ENCODE measurements around the gene EGFR. TPM values are rescaled to one million over a fixed set of nuclear protein-coding genes. Genes with fewer than 3 reads are reported as not detected.
A peak's percentile ranks its signal among the peaks of the same experiment; 100 is the strongest.

The EGFR gene
- total RNA-seq, 2 donors from 2014 or later: 66.8 to 85.6 TPM

- ATAC-seq (no peak), DNase-seq (no peak)
- intact Hi-C loops (cut with DNase I, micrococcal nuclease): no loop called here
Observed at GRCh38 chr7:55072251-55072650, 53.4 kb downstream of the EGFR start.

GRCh38 chr7:55073051-55073511 lies 54.3 kb downstream of the EGFR start:
- DNase-seq (no peak), ATAC-seq (peak; percentile 25)
- intact Hi-C loops (cut with DNase I, micrococcal nuclease): no loop called here

- DNase-seq: peak; percentile 87 to 95
- ATAC-seq: peak; percentile 78
- intact Hi-C loops (cut with DNase I, micrococcal nuclease): no loop called here
Observed at GRCh38 chr7:55073976-55074528, 55.2 kb downstream of the EGFR start.

DNA sequence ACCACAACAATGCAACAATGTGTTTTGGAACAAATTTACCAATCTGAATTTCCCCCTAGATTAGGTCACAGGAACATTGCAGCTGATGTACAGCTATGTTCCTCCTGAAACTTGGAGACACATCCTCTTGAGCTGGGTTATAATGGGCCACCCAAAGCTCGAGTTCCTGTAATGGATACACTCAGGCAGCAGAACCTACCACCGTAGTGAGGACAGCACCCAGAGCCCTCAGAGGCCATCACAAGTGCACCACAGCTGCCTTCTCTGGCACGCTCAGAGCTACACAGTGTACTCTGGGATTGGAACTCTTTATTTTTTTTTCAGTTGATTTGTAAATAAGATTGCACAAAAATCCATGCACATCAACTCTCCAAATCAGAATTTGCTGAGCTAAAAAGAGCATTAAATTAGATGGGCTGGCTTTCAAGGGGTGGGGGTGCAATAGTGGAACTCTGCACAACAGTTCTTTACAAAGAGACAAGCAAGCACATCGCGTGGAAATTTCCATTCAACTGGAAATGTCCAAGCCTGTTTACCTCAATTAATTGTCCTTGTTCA lies 56.7 kb downstream of the EGFR start:
- DNase-seq: peak in 1 of 2 donors; percentile 56
- intact Hi-C loops (cut with DNase I, micrococcal nuclease): no loop called here
- no peak for ATAC-seq

- ATAC-seq: peak; percentile 73
- intact Hi-C loops (cut with DNase I, micrococcal nuclease): no loop called here
- peak; percentile 88 to 93 for DNase-seq
Observed at GRCh38 chr7:55077561-55078410, 59.0 kb downstream of the EGFR start.

DNA sequence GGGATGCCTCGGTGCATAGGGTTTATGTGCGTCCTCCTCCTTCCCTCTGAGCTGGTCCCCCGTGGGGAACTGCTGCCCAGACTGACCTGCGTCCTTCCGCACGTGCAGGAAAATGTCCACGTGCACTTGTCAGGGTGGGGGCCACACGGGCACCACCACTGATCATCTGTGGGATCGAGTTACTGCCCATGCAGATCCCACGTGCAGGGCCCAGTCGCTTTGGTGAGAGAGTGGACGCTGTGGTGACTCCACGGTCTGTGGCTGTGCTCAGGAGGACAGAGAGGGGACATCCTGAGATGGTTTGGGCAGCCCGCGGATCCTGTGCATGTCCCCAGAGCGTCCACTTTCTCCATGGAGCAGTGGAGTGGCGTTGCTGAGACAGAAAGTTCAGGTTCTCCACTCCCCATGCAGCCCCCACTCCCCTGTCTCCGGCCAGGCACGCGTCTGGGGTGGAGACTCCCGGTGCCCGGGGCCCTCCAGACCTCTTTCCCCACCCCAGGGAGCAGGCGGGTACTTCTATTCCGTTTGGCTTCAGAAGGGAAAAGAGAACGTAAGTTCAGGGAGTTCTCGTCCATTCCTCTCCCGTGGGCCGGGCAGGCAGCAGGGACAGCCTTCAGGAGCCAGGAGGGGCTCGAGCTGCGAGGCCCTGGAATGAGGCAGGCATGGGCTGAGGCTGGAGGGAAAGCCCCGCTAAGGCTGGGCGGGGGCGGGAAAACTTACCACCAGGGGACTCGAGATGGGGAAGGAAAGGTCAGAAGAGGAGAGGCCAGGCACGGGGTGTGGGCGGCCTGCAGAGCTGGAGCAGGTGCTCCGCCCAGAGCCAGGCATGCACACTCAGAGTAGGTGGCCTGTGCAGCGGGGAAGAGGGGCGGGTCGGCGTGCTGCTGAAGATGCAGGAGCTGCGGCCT lies 59.9 kb downstream of the EGFR start:
- ATAC-seq: peak; percentile 72
- intact Hi-C loops (cut with DNase I, micrococcal nuclease): no loop called here
- DNase-seq: peak; percentile 83 to 89

- DNase-seq (no peak), ATAC-seq (no peak)
- intact Hi-C loops (cut with DNase I, micrococcal nuclease): no loop called here
Observed at GRCh38 chr7:55080000-55080623, 61.3 kb downstream of the EGFR start.

DNA sequence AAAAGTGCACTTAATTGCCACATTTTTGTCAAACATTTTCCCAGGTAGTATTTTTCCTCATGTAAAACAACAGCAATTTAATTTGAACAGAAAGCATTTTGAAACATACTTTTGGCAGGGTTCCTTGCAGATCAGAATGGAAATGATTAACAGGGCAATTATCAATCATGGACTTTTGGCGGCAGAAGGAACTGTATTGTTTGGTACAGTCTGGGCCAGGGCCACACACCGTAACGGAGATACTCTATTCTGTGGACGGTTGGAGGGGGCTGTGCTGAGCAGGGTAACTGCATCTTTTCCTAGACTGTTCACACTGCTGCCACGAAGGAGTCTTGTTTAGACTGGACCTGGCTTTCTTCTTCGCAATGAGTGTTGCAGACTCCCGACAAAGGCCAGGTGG lies 62.3 kb downstream of the EGFR start:
- intact Hi-C loops (cut with DNase I, micrococcal nuclease): no loop called here
- DNase-seq (peak in 1 of 2 donors; percentile 30), ATAC-seq (peak; percentile 22)

- ATAC-seq: no peak
- no peak for DNase-seq
- intact Hi-C loops (cut with DNase I, micrococcal nuclease): no loop called here
Observed at GRCh38 chr7:55081472-55082227, 62.8 kb downstream of the EGFR start.

DNA sequence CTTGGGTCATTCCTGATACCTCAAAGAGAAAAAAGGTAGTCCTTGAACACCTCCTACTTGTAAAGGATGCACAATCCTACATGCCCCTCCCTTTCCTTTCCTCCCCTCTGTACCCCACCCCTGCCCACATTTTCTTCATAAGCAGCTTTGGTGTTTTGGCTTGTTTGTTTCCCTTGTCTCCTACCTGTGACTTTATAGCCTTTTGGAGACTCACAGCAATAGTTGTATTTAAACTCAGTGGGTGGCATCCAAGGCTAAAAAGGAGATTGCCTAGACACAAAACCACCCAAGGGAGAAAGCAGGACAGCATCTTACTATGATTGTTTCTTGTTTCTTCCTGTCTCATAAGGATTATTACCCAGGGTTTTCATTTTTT lies 63.4 kb downstream of the EGFR start:
- DNase-seq (no peak), ATAC-seq (no peak)
- intact Hi-C loops (cut with DNase I, micrococcal nuclease): no loop called here

DNA sequence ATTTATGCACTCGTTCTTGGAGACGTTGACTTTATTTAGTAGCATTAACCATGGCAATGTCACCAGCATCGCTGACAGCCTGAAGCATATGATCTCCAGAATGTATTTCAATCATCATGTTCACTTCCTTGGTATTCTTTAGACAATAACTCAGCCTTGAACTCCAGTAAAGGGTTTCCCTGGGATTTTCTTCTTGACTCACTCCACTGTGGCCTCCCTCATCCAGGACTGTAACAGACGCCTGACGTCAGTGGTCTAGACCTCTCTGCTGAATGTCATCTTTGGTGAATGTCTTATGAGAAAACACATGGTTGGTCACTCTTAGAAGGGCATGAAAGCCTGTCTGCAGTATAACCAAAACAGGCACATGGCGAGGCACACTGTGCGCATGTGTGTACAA lies 64.4 kb downstream of the EGFR start:
- intact Hi-C loops (cut with DNase I, micrococcal nuclease): no loop called here
- DNase-seq: no peak

GRCh38 chr7:55084307-55084706 lies 65.5 kb downstream of the EGFR start:
- intact Hi-C loops (cut with DNase I, micrococcal nuclease): no loop called here
- no peak for DNase-seq
- ATAC-seq: no peak

More for the DNA sequence above, 64.4 kb downstream of the EGFR start:
- no peak for ATAC-seq

GRCh38 chr7:55085511-55086412 lies 66.9 kb downstream of the EGFR start:
- ATAC-seq (no peak), DNase-seq (no peak)
- intact Hi-C loops (cut with DNase I, micrococcal nuclease): no loop called here

- intact Hi-C loops (cut with DNase I, micrococcal nuclease): no loop called here
- DNase-seq (no peak), ATAC-seq (no peak)
Observed at GRCh38 chr7:55086413-55087201, 67.8 kb downstream of the EGFR start.

DNA sequence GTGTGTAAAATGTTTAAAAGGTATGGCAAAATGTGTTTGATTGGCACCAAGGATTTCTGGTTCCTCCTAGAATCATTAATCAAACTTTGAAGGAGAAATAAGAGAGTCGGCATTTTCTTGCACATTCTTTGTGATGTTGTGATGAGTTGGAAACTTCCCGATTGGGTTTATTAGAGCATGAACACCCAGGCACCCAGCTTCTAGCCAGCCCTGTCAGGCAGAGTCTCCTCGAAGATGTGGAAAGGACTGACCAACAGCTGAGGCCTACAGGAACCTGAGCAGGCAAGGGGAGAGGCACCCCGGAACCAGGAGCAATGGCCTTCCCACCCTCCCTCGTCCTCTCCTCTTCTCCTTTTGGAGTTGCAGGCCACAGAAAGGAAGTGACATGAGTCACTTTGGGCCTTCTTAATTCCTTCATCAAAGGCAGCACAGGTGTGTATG lies 68.7 kb downstream of the EGFR start:
- intact Hi-C loops (cut with DNase I, micrococcal nuclease): no loop called here
- ATAC-seq (no peak), DNase-seq (no peak)

DNA sequence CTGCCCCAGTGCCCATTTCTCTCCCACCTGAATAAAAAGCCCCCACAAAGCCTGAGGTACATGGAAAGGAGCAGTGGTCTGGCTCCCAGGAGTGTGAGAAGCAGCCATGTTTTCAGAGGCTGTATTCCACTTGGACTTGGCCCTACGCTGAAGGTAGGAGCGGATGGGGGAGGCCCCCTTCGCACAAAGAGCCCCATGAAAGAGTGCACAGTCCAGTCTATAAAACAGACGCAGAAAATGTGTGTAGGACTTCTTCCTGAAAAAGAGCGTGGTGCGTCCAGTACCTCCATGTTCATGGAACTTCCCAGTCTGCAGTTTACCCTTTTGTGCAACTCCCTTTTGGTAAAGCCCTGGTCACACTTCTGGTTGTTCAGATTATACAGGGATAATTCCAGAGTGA lies 69.3 kb downstream of the EGFR start:
- DNase-seq: no peak
- no peak for ATAC-seq
- intact Hi-C loops (cut with DNase I, micrococcal nuclease): no loop called here
